Muscle of back (tissue), 10 donors: ENCODE measurements around the gene BLNK. TPM values are rescaled to one million over a fixed set of nuclear protein-coding genes. Genes with fewer than 3 reads are reported as not detected.

ENCODE experiments used
- polyA plus RNA-seq, 10 donors: library from polyadenylated mRNA; unstranded; fragments of 120-200 nt; gene quantifications; one replicate each; pipeline ENCODE4 v1.2.1, GENCODE V29; 2013; ENCODE audit not compliant: insufficient read length in 10 of 10

Gene BLNK
- polyA plus RNA-seq, 10 donors: 1.4 to 2.9 (median 2.0) TPM

Other genes starting within 250 kb of the BLNK start
- gene CCNJ, start 228.0 kb downstream of the BLNK start, polyA plus RNA-seq: 10 to 100 TPM in 6 of 10 donors, 1 to 10 TPM in 4; 7.5 to 12.2 (median 10.4) TPM
- gene ZNF518A, start 141.3 kb downstream of the BLNK start, polyA plus RNA-seq: 10 to 100 TPM; 13.8 to 30.3 (median 19.6) TPM
- under 1 TPM in 5 of 10 donors, not detected in 5; 0.16 to 0.46 (median 0.24) TPM for gene DNTT, start 32.9 kb upstream of the BLNK start, polyA plus RNA-seq
- gene OPALIN, start 87.4 kb upstream of the BLNK start, polyA plus RNA-seq: not detected
- 1 to 10 TPM in 9 of 10 donors, under 1 TPM in 1; 0.99 to 5.2 (median 3.9) TPM for gene TLL2, start 242.4 kb upstream of the BLNK start, polyA plus RNA-seq